Bone marrow (tissue), 2 donors: ENCODE measurements around the gene NKX1-2.

Source experiments
- DNase-seq, 2 donors: peaks; one replicate each; lab custom pipeline; 2025; lab: John Stamatoyannopoulos, UW

The NKX1-2 gene

GRCh38 chr10:124474514-124475070 lies 24.8 kb upstream of the NKX1-2 start:
- DNase-seq, result no peak

- DNase-seq, result no peak
These were observed 23.2 kb upstream of the NKX1-2 start for GRCh38 chr10:124473070-124473469.

GRCh38 chr10:124472071-124472470 lies 22.2 kb upstream of the NKX1-2 start:
- no peak for DNase-seq

GRCh38 chr10:124470544-124471434 lies 21.0 kb upstream of the NKX1-2 start:
- DNase-seq, result no peak

- no peak for DNase-seq
These were observed 20.2 kb upstream of the NKX1-2 start for GRCh38 chr10:124469956-124470484.

- no peak for DNase-seq
These were observed 18.8 kb upstream of the NKX1-2 start for GRCh38 chr10:124468624-124469023.

GRCh38 chr10:124467165-124467564 lies 17.3 kb upstream of the NKX1-2 start:
- no peak for DNase-seq

- no peak for DNase-seq
These were observed 16.1 kb upstream of the NKX1-2 start for GRCh38 chr10:124465777-124466488.

- no peak for DNase-seq
These were observed 15.4 kb upstream of the NKX1-2 start for GRCh38 chr10:124465003-124465776.

- no peak for DNase-seq
These were observed 14.5 kb upstream of the NKX1-2 start for GRCh38 chr10:124464028-124464965.

- DNase-seq, result no peak
These were observed 12.5 kb upstream of the NKX1-2 start for GRCh38 chr10:124462348-124462695.

- DNase-seq, result peak; percentile 62 to 90
These were observed 12.0 kb upstream of the NKX1-2 start, which contains the start of gene LHPP for GRCh38 chr10:124461642-124462347. LHPP (plus strand) TSS chr10:124461823; CDS start chr10:124461863, 40 bp downstream.

- DNase-seq, result no peak
These were observed 10.3 kb upstream of the NKX1-2 start for GRCh38 chr10:124460144-124460543.

- no peak for DNase-seq
These were observed 9.6 kb upstream of the NKX1-2 start for GRCh38 chr10:124459395-124459794.

- no peak for DNase-seq
These were observed 9.1 kb upstream of the NKX1-2 start for GRCh38 chr10:124458889-124459288.

- DNase-seq, result no peak
These were observed 8.6 kb upstream of the NKX1-2 start for GRCh38 chr10:124458473-124458872.

GRCh38 chr10:124455441-124455840 lies 5.6 kb upstream of the NKX1-2 start:
- DNase-seq, result no peak

- no peak for DNase-seq
These were observed 4.2 kb upstream of the NKX1-2 start for GRCh38 chr10:124453960-124454610.

- DNase-seq, result no peak
These were observed 1.4 kb upstream of the NKX1-2 start for GRCh38 chr10:124451276-124451675.

GRCh38 chr10:124450783-124451057 lies 885 bp upstream of the NKX1-2 start:
- no peak for DNase-seq
